ENCODE measurements around the gene CTIF.

DNA sequence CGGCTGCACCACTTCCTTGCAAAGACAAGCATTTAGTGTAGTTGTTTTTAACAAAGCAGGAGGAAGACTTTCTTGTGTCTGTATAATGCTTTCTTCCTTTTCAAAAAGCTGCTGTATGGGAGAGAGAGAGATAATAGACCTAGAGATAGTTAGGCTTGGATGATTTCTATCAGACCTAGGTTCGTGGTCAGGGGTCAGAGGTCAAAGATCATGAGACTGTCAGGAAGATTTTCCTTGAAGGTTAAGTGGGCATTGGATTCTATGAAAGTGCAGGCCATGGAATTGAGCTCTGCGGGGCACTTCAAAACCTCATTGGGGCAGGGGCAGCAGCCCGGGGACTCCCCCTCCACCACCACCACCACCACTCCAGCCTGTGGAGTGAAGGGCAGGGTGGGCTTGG, 164.6 kb downstream of the CTIF start:
- TF ChIP-seq, protein P1, sequence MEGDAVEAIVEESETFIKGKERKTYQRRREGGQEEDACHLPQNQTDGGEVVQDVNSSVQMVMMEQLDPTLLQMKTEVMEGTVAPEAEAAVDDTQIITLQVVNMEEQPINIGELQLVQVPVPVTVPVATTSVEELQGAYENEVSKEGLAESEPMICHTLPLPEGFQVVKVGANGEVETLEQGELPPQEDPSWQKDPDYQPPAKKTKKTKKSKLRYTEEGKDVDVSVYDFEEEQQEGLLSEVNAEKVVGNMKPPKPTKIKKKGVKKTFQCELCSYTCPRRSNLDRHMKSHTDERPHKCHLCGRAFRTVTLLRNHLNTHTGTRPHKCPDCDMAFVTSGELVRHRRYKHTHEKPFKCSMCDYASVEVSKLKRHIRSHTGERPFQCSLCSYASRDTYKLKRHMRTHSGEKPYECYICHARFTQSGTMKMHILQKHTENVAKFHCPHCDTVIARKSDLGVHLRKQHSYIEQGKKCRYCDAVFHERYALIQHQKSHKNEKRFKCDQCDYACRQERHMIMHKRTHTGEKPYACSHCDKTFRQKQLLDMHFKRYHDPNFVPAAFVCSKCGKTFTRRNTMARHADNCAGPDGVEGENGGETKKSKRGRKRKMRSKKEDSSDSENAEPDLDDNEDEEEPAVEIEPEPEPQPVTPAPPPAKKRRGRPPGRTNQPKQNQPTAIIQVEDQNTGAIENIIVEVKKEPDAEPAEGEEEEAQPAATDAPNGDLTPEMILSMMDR (conservative IDR thresholded peaks at IDR 0.05; ENCODE audit: low read depth in 2 of 2): no peak
- TF ChIP-seq EZH2 (IDR thresholded peaks at IDR 0.05; ENCODE audit: low read depth, unreplicated experiment): no peak
- no peak for TF ChIP-seq POLR2AphosphoS5 (IDR thresholded peaks at IDR 0.05; ENCODE audit: low read depth)
- TF ChIP-seq, protein P2, sequence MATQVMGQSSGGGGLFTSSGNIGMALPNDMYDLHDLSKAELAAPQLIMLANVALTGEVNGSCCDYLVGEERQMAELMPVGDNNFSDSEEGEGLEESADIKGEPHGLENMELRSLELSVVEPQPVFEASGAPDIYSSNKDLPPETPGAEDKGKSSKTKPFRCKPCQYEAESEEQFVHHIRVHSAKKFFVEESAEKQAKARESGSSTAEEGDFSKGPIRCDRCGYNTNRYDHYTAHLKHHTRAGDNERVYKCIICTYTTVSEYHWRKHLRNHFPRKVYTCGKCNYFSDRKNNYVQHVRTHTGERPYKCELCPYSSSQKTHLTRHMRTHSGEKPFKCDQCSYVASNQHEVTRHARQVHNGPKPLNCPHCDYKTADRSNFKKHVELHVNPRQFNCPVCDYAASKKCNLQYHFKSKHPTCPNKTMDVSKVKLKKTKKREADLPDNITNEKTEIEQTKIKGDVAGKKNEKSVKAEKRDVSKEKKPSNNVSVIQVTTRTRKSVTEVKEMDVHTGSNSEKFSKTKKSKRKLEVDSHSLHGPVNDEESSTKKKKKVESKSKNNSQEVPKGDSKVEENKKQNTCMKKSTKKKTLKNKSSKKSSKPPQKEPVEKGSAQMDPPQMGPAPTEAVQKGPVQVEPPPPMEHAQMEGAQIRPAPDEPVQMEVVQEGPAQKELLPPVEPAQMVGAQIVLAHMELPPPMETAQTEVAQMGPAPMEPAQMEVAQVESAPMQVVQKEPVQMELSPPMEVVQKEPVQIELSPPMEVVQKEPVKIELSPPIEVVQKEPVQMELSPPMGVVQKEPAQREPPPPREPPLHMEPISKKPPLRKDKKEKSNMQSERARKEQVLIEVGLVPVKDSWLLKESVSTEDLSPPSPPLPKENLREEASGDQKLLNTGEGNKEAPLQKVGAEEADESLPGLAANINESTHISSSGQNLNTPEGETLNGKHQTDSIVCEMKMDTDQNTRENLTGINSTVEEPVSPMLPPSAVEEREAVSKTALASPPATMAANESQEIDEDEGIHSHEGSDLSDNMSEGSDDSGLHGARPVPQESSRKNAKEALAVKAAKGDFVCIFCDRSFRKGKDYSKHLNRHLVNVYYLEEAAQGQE (IDR thresholded peaks at IDR 0.05; ENCODE audit: unreplicated experiment): no peak
- no peak for TF ChIP-seq ZNF114 (CRISPR knock-in tag; IDR thresholded peaks at IDR 0.05)
- TF ChIP-seq, protein P3, sequence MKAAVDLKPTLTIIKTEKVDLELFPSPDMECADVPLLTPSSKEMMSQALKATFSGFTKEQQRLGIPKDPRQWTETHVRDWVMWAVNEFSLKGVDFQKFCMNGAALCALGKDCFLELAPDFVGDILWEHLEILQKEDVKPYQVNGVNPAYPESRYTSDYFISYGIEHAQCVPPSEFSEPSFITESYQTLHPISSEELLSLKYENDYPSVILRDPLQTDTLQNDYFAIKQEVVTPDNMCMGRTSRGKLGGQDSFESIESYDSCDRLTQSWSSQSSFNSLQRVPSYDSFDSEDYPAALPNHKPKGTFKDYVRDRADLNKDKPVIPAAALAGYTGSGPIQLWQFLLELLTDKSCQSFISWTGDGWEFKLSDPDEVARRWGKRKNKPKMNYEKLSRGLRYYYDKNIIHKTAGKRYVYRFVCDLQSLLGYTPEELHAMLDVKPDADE (IDR thresholded peaks at IDR 0.05): no peak
- no peak for TF ChIP-seq CREB1 (CRISPR knock-in tag; IDR thresholded peaks at IDR 0.05; ENCODE audit: low read depth)
